SH-SY5Y (cell line): ENCODE data around the gene NMNAT1.

Source experiments
- GATA2 ChIP-seq: IDR thresholded peaks from 2 replicates; pipeline ENCODE4 v1.6.1; 2011; ENCODE audit warnings: mild to moderate bottlenecking, low read depth, low read length
- GATA3 ChIP-seq: IDR thresholded peaks from 2 replicates; pipeline ENCODE4 v1.6.1; 2011; ENCODE audit warnings: low read depth, mild to moderate bottlenecking, low read length, moderate library complexity

The NMNAT1 gene

DNA sequence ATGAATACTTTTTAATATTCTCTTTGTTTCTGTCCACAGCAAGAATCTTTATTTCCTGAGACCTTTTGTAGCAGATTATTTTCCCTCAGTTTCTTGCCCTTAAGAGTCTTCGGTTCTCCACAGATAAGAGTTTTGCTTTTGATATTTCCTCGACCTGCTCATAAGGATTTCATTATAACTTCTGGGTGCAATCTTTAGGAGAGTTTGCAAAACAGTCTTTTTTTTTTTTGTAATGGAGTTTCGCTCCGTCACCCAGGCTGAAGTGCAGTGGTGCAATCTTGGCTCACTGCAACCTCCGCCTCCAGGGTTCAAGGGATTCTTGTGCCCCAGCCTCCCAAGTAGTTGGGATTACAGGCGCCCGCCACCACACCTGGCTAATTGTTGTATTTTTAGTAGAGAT is 79.4 kb downstream of the NMNAT1 start:
- no peak for TF ChIP-seq GATA3
- no peak for TF ChIP-seq GATA2

DNA sequence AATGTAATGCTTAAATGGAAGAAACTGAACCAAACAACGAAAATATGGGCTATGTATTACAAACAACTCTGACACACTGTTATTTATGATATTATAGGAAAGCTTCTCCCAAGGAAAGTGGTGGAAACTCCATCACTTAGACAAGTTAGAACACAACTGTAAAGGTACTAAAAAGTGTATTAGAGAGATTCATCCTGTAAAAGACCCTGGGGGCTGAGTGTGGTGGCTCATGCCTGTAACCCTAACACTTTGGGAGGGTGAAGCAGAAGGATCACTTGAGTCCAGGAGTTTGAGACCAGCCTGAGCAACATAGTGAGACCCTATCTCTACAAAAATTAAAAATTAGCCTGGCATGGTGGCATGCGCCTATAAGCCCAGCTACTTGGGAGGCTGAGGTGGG is 82.1 kb downstream of the NMNAT1 start:
- no peak for TF ChIP-seq GATA3
- no peak for TF ChIP-seq GATA2

DNA sequence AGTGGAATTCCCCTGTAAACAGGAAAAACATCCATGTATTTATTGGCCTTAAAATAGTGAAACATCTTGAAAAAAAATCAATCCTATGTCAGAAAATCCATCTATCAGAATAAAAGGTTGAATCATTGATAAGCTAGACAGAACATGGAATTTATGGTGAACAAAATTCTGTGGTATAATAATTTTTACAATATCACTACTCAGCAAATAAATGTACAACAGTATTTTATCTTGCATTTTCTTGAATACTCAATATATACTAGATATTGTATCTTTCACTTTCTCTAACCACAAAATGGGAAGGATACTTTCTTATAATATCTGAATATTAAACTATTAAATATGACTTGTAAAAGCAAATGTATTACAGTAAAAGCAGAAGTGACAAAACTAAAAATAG is 83.8 kb downstream of the NMNAT1 start:
- TF ChIP-seq GATA3 (no peak), GATA2 (no peak)

DNA sequence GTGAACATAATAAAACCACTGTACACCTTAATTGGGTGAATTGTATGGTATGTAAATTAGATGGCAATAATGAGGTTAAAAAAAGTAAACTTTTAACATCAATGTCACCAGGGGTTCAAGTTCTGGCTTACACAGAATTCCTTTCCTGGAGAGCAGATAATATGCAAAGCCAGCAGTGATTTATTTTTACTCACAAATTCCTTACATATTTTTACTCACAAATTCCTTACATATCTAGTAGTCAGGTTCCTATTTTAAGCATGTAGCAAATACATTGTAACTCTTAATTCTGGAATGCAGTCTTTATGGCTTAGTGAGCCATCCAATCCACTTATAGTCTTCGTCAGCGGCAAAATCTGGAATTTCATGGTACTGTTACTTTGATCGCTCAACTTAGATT is 88.2 kb downstream of the NMNAT1 start:
- TF ChIP-seq GATA2: no peak
- TF ChIP-seq GATA3: no peak

DNA sequence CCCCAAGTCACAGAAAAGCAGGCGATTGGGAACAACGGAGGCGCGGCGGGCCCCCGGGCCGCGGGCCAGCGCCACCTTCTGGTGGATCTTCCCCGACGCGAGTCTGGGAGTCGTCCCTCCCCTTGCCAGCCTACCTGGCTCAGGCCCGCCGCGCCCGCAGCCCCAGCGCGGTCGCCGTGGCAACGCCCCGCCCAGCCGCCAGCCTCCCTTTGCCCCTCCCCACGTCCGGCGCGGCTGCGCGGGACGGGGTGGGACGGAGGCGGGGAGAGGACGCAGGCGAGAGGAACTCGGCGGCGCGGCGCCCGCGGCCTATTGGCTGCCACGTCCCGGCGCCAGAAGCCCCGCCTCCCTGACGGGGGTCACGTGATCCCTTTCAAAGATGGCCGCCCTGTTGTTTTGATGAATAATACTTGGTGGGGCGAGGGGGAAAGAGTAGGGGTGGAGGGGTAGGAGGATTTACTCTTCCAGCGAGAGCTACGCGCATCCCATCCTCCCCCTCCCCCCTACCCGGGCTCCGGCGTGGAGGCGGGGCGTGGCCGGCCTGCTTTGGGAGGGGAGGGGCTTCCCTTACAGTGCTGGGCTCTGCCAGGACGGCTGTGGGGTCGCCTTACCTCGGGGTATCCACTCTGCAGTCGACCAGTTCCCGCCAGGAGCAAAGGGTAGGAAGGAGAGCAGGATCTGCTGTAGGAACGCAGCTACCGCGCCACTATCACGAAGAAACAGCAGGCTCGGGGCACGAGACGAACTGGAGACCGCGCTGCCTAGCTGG is 89.5 kb downstream of the NMNAT1 start, which contains the start of gene UBE4B:
TSS of gene UBE4B (plus strand) at position 369 of the 769 bp plus-strand sequence. CDS start 713 bp downstream, outside the sequence.
- TF ChIP-seq GATA2: no peak
- TF ChIP-seq GATA3: no peak

DNA sequence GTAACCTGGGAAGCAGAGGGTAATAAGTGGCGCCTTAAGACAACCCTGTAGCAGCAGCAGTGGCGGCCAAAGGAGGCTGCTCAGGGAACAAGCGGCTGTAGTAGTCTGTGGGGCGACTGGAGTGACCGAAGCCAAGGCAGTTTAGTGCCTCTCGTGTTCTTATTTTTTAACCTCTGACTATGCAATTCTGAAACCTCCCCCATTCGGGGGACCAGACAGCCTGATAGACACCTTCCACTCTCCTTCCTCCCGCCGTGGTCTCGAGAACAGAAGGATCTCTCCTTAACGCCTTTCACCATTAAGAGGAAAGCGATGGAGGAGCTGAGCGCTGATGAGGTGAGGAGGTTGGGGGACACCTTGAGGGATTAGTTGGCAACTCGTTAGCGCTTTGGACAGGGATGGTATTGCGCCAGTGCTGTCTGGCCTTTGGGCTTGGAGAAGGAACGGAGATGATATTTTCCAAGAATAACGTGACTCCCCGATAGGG is 90.1 kb downstream of the NMNAT1 start:
- TF ChIP-seq GATA3: no peak
- TF ChIP-seq GATA2: no peak
